SK-N-DZ (cell line): ENCODE data around the gene NEU4.
"Not testable (repeated sequence)": the region's sequence is repeated elsewhere in the genome, so short reads cannot be mapped to it uniquely, and the experiment has no call there.

ENCODE experiments used
- DNase-seq: peaks from one replicate; pipeline ENCODE4 v3.0.0-alpha.2; 2015; ENCODE audit warnings: low spot score

The NEU4 gene

GRCh38 chr2:241774419-241775222, 34.4 kb upstream of the NEU4 start:
- no peak for DNase-seq

- no peak for DNase-seq
Measured at GRCh38 chr2:241775223-241776177, 33.5 kb upstream of the NEU4 start.

- DNase-seq = no peak
Measured at GRCh38 chr2:241776336-241777169, 32.4 kb upstream of the NEU4 start, which contains the start of gene GAL3ST2. Gene GAL3ST2 (plus strand): TSS chr2:241776822. CDS start chr2:241776956, 134 bp downstream.

- DNase-seq = no peak
Measured at GRCh38 chr2:241777170-241777685, 31.8 kb upstream of the NEU4 start.

- no peak for DNase-seq
Measured at GRCh38 chr2:241777686-241778627, 31.0 kb upstream of the NEU4 start.

- DNase-seq = no peak
Measured at GRCh38 chr2:241780939-241781569, 27.9 kb upstream of the NEU4 start.

GRCh38 chr2:241782053-241782452, 26.9 kb upstream of the NEU4 start:
- not testable (repeated sequence) for DNase-seq

- DNase-seq = no peak
Measured at GRCh38 chr2:241788135-241788534, 20.9 kb upstream of the NEU4 start.

GRCh38 chr2:241788572-241788971, 20.4 kb upstream of the NEU4 start:
- DNase-seq = no peak

- not testable (repeated sequence) for DNase-seq
Measured at GRCh38 chr2:241791385-241791784, 17.6 kb upstream of the NEU4 start.

- no peak for DNase-seq
Measured at GRCh38 chr2:241793385-241793784, 15.6 kb upstream of the NEU4 start.

GRCh38 chr2:241794250-241794823, 14.7 kb upstream of the NEU4 start:
- DNase-seq = no peak

GRCh38 chr2:241795021-241795999, 13.7 kb upstream of the NEU4 start:
- DNase-seq = no peak

GRCh38 chr2:241796209-241796608, 12.8 kb upstream of the NEU4 start:
- no peak for DNase-seq

- no peak for DNase-seq
Measured at GRCh38 chr2:241796610-241797138, 12.3 kb upstream of the NEU4 start.

GRCh38 chr2:241797441-241798080, 11.4 kb upstream of the NEU4 start:
- no peak for DNase-seq

- peak; percentile 72 for DNase-seq
Measured at GRCh38 chr2:241798081-241798630, 10.8 kb upstream of the NEU4 start.
